H9 (cell line): Measurements from ENCODE around the gene GNL3L. TPM values are rescaled to one million over a fixed set of nuclear protein-coding genes. Genes with fewer than 3 reads are reported as not detected.

ENCODE experiments used
- DNase-seq: peaks from one replicate; pipeline ENCODE4 v3.0.0-alpha.2; 2017
- H2AFZ ChIP-seq: one replicate; pipeline ENCODE4 v1.6.1; 2013; ENCODE audit warnings: mild to moderate bottlenecking, low read length, control low read depth, moderate library complexity
- H2AK5ac ChIP-seq: 2 replicates; pipeline ENCODE4 v1.6.1; 2013; ENCODE audit warnings: low read length, control low read depth, mixed read lengths; ENCODE audit not compliant: insufficient read length
- H2BK120ac ChIP-seq: one replicate; pipeline ENCODE4 v1.6.1; 2013; ENCODE audit warnings: low read depth, mild to moderate bottlenecking, low read length, control low read depth, inconsistent platforms; ENCODE audit not compliant: poor library complexity, severe bottlenecking
- H2BK12ac ChIP-seq: 2 replicates; pipeline ENCODE4 v1.6.1; 2013; ENCODE audit warnings: low read length, control low read depth, mixed read lengths, low read depth; ENCODE audit not compliant: insufficient read length
- H2BK15ac ChIP-seq: 2 replicates; pipeline ENCODE4 v1.6.1; 2013; ENCODE audit warnings: low read depth, low read length, control low read depth
- H2BK20ac ChIP-seq: one replicate; pipeline ENCODE4 v1.6.1; 2013; ENCODE audit warnings: low read depth, mild to moderate bottlenecking, low read length, control low read depth, inconsistent platforms; ENCODE audit not compliant: poor library complexity, severe bottlenecking
- H2BK5ac ChIP-seq: 2 replicates; pipeline ENCODE4 v1.6.1; 2013; ENCODE audit warnings: low read length, control low read depth, mixed read lengths; ENCODE audit not compliant: insufficient read length
- H3K14ac ChIP-seq: 2 replicates; pipeline ENCODE4 v1.6.1; 2013; ENCODE audit warnings: low read length, control low read depth; ENCODE audit not compliant: insufficient read depth
- H3K18ac ChIP-seq: 2 replicates; pipeline ENCODE4 v1.6.1; 2013; ENCODE audit warnings: low read depth, mild to moderate bottlenecking, mixed read lengths, low read length, control low read depth; ENCODE audit not compliant: insufficient read length
- H3K23ac ChIP-seq: 2 replicates; pipeline ENCODE4 v1.6.1; 2013; ENCODE audit warnings: low read length, control low read depth, mixed read lengths, low read depth; ENCODE audit not compliant: insufficient read length
- H3K23me2 ChIP-seq: 2 replicates; pipeline ENCODE4 v1.6.1; 2013; ENCODE audit warnings: low read depth, mild to moderate bottlenecking, mixed read lengths, low read length, control low read depth; ENCODE audit not compliant: insufficient read length, poor library complexity, severe bottlenecking
- H3K27ac ChIP-seq: 2 replicates; pipeline ENCODE4 v1.5.1; 2013; ENCODE audit warnings: low read length, control low read depth, mixed read lengths, low read depth; ENCODE audit not compliant: insufficient read length
- H3K27me3 ChIP-seq: 2 replicates; pipeline ENCODE4 v1.6.1; 2013; ENCODE audit warnings: low read length, control low read depth, inconsistent platforms; ENCODE audit not compliant: insufficient read depth
- H3K4ac ChIP-seq: 2 replicates; pipeline ENCODE4 v1.6.1; 2013; ENCODE audit warnings: low read depth, mild to moderate bottlenecking, control low read depth, inconsistent platforms, low read length, moderate library complexity
- H3K4me1 ChIP-seq: 2 replicates; pipeline ENCODE4 v1.6.1; 2013; ENCODE audit warnings: low read length, control low read depth, inconsistent platforms; ENCODE audit not compliant: insufficient read depth
- H3K4me2 ChIP-seq: 2 replicates; pipeline ENCODE4 v1.6.1; 2013; ENCODE audit warnings: low read length, control low read depth, mixed read lengths; ENCODE audit not compliant: insufficient read length, insufficient read depth
- H3K56ac ChIP-seq: 2 replicates; pipeline ENCODE4 v1.6.1; 2013; ENCODE audit warnings: low read depth, mild to moderate bottlenecking, mixed read lengths, low read length, control low read depth; ENCODE audit not compliant: insufficient read length
- H3K79me1 ChIP-seq: 2 replicates; pipeline ENCODE4 v1.6.1; 2013; ENCODE audit warnings: low read depth, mild to moderate bottlenecking, moderate library complexity, low read length, control low read depth, inconsistent platforms; ENCODE audit not compliant: insufficient read depth, poor library complexity, severe bottlenecking
- H3K79me2 ChIP-seq: 2 replicates; pipeline ENCODE4 v1.6.1; 2013; ENCODE audit warnings: low read length, control low read depth, inconsistent platforms; ENCODE audit not compliant: insufficient read depth
- H3K9ac ChIP-seq: 2 replicates; pipeline ENCODE4 v1.6.1; 2013; ENCODE audit warnings: low read length, control low read depth, mixed read lengths; ENCODE audit not compliant: insufficient read length; ENCODE audit errors: extremely low read depth
- H3K9me3 ChIP-seq: one replicate; pipeline ENCODE4 v1.6.1; 2013; ENCODE audit warnings: low read depth, low read length, inconsistent platforms; ENCODE audit not compliant: control insufficient read depth
- H3T11ph ChIP-seq: one replicate; pipeline ENCODE4 v1.6.1; 2013; ENCODE audit warnings: mild to moderate bottlenecking, low read length, control low read depth, inconsistent platforms
- H4K20me1 ChIP-seq: one replicate; pipeline ENCODE4 v1.6.1; 2013; ENCODE audit not compliant: control insufficient read depth, insufficient read length, insufficient read depth
- H4K5ac ChIP-seq: 2 replicates; pipeline ENCODE4 v1.6.1; 2013; ENCODE audit warnings: low read depth, mild to moderate bottlenecking, mixed read lengths, low read length, control low read depth; ENCODE audit not compliant: insufficient read length
- H4K8ac ChIP-seq: replicated peaks from 2 replicates; pipeline ENCODE4 v1.6.1; 2013; ENCODE audit warnings: low read length, control low read depth, mixed read lengths, low read depth; ENCODE audit not compliant: insufficient read length
- H4K91ac ChIP-seq: 2 replicates; pipeline ENCODE4 v1.6.1; 2013; ENCODE audit warnings: low read depth, mild to moderate bottlenecking, moderate library complexity, mixed read lengths, low read length, control low read depth; ENCODE audit not compliant: insufficient read length
- H3K27ac Mint-ChIP-seq, 3 experiments: 2 replicates in 2 of 3; 3 replicates in 1 of 3; pipeline ENCODE4 v1.8.0; 2020 to 2021; ENCODE audit warnings: mixed read lengths in 3 of 3, mild to moderate bottlenecking in 1 of 3, moderate library complexity in 1 of 3
- H3K27me3 Mint-ChIP-seq: 2 replicates; pipeline ENCODE4 v1.8.0; 2021; ENCODE audit warnings: low read depth, mild to moderate bottlenecking, moderate library complexity, mixed read lengths
- H3K36me3 Mint-ChIP-seq, 3 experiments: 2 replicates in 2 of 3; 3 replicates in 1 of 3; pipeline ENCODE4 v1.8.0; 2020 to 2021; ENCODE audit warnings: low read depth in 3 of 3, mixed read lengths in 3 of 3; ENCODE audit not compliant: insufficient read depth in 1 of 3
- H3K4me1 Mint-ChIP-seq, 2 experiments: 2 replicates each; pipeline ENCODE4 v1.8.0; 2020; ENCODE audit warnings: mixed read lengths in 2 of 2
- H3K4me3 Mint-ChIP-seq, 2 experiments: 2 replicates in 1 of 2; 3 replicates in 1 of 2; pipeline ENCODE4 v1.8.0; 2020 to 2021; ENCODE audit warnings: mild to moderate bottlenecking in 2 of 2, mixed read lengths in 2 of 2, moderate library complexity in 1 of 2
- H3K9me3 Mint-ChIP-seq, 2 experiments: 2 replicates in 1 of 2; 3 replicates in 1 of 2; pipeline ENCODE4 v1.8.0; 2020; ENCODE audit warnings: mild to moderate bottlenecking in 2 of 2, mixed read lengths in 2 of 2, moderate library complexity in 1 of 2
- CTCF ChIP-seq: fragments of 200-600 bp; sonication (generic); conservative IDR thresholded peaks from 3 replicates; pipeline ENCODE4 v1.8.0; 2021; ENCODE audit warnings: antibody characterized with exemption, mild to moderate bottlenecking
- WGBS: extraction: QIAGEN DNeasy Blood & Tissue Kit; methylation state at CpG from one replicate; pipeline ENCODE4 v1.1.7; 2013; ENCODE audit warnings: missing lambda C conversion rate, low lambda C conversion rate, mixed read lengths; ENCODE audit not compliant: insufficient read length; ENCODE audit errors: extremely low coverage; 5-methylcytosine and 5-hydroxymethylcytosine counted together
- total RNA-seq: library from RNA; stranded (reverse); gene quantifications from 2 replicates; pipeline ENCODE4 v1.2.1, GENCODE V29; 2021

GNL3L gene
- total RNA-seq, 1 experiment from 2014 or later: 69.2 TPM

GRCh38 chrX:54602563-54602962 lies 72.5 kb downstream of the GNL3L start:
- Histone ChIP-seq H2AK5ac (no peak overlapping the region), H3K18ac (no peak overlapping the region), H3K9ac (no peak overlapping the region), H3K14ac (no peak overlapping the region), H3K79me2 (no peaks in the 10 kb centered on the region), H3K23ac (no peak overlapping the region), H4K20me1 (no peaks in the 10 kb centered on the region), H4K8ac (no peak overlapping the region), H3K23me2 (no peaks in the 10 kb centered on the region), H3K27ac (no peak overlapping the region), H4K91ac (no peak overlapping the region), H3T11ph (no peak overlapping the region), H2AFZ (no peak overlapping the region), H3K4ac (no peak overlapping the region), H3K56ac (no peak overlapping the region), H2BK12ac (no peak overlapping the region), H3K27me3 (no peaks in the 10 kb centered on the region), H3K9me3 (peaks cover 13% of the 10 kb centered on the region), H3K4me1 (no peaks in the 10 kb centered on the region), H2BK120ac (no peak overlapping the region), H2BK5ac (no peak overlapping the region), H4K5ac (no peak overlapping the region), H3K4me2 (no peak overlapping the region), H2BK20ac (no peak overlapping the region), H2BK15ac (no peak overlapping the region), H3K79me1 (no peaks in the 10 kb centered on the region)
- no peak for DNase-seq
- H3K9me3 Mint-ChIP-seq: peaks cover 48 to 54% of the 10 kb centered on the region in 2 experiments
- H3K36me3 Mint-ChIP-seq: peaks cover 0 to 3% (median 0%) of the 10 kb centered on the region in 3 experiments; a peak in 4 of 7 replicates
- peak overlapping the region in 1 of 3 experiments; percentile 63; a peak in 2 of 7 replicates for H3K27ac Mint-ChIP-seq
- no peak for TF ChIP-seq CTCF
- WGBS: no CpG with 5 or more reads among the region's 1 CpG
- H3K4me3 Mint-ChIP-seq: no peak overlapping the region
- H3K27me3 Mint-ChIP-seq: no peaks in the 10 kb centered on the region
- H3K4me1 Mint-ChIP-seq: peaks cover 7% of the 10 kb centered on the region in 2 experiments

Other genes starting within 250 kb of the GNL3L start
- gene WNK3, start 172.2 kb upstream of the GNL3L start, total RNA-seq: 21.0 and 22.8 TPM in 2 replicates
- gene TSR2, start 89.8 kb upstream of the GNL3L start, total RNA-seq: 51.5 and 51.7 TPM in 2 replicates
- gene FGD1, start 34.0 kb upstream of the GNL3L start, total RNA-seq: 19.2 and 20.2 TPM in 2 replicates